HK-2 (cell line): Measurements from ENCODE around the gene ATRX.
"Not testable (repeated sequence)": the region's sequence is repeated elsewhere in the genome, so short reads cannot be mapped to it uniquely, and the experiment has no call there.

Experiments
- DNase-seq: peaks from one replicate; pipeline ENCODE4 v3.0.0-alpha.2; 2018; ENCODE audit not compliant: unreplicated experiment

Gene ATRX, protein sequence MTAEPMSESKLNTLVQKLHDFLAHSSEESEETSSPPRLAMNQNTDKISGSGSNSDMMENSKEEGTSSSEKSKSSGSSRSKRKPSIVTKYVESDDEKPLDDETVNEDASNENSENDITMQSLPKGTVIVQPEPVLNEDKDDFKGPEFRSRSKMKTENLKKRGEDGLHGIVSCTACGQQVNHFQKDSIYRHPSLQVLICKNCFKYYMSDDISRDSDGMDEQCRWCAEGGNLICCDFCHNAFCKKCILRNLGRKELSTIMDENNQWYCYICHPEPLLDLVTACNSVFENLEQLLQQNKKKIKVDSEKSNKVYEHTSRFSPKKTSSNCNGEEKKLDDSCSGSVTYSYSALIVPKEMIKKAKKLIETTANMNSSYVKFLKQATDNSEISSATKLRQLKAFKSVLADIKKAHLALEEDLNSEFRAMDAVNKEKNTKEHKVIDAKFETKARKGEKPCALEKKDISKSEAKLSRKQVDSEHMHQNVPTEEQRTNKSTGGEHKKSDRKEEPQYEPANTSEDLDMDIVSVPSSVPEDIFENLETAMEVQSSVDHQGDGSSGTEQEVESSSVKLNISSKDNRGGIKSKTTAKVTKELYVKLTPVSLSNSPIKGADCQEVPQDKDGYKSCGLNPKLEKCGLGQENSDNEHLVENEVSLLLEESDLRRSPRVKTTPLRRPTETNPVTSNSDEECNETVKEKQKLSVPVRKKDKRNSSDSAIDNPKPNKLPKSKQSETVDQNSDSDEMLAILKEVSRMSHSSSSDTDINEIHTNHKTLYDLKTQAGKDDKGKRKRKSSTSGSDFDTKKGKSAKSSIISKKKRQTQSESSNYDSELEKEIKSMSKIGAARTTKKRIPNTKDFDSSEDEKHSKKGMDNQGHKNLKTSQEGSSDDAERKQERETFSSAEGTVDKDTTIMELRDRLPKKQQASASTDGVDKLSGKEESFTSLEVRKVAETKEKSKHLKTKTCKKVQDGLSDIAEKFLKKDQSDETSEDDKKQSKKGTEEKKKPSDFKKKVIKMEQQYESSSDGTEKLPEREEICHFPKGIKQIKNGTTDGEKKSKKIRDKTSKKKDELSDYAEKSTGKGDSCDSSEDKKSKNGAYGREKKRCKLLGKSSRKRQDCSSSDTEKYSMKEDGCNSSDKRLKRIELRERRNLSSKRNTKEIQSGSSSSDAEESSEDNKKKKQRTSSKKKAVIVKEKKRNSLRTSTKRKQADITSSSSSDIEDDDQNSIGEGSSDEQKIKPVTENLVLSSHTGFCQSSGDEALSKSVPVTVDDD (N-terminal part only)

GRCh38 chrX:77785486-77786364 is at the start of gene ATRX:
Gene ATRX, minus strand, starts transcription at chrX:77786216. Its CDS starts 215 bp downstream, at chrX:77786001.
- peak; percentile 74 for DNase-seq

DNA sequence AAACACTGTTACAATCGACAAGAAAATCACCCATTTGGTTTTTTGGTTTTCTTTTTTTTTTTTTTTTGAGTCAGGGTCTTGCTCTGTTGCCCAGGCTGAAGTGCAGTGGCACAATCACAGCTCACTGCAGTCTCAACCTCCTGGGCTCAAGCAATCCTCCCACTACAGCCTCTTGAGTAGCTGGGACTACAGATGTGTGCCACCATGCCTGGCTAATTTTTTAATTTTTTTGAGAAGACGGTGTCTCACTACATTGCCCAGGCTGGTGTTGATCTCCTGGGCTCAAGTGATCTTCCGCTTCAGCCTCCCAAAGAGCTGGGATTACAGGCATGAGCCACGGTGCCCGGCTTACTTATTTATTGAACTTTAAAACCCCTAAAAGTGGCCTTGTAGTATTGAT is 45.5 kb upstream of the ATRX start:
- DNase-seq = not testable (repeated sequence)

DNA sequence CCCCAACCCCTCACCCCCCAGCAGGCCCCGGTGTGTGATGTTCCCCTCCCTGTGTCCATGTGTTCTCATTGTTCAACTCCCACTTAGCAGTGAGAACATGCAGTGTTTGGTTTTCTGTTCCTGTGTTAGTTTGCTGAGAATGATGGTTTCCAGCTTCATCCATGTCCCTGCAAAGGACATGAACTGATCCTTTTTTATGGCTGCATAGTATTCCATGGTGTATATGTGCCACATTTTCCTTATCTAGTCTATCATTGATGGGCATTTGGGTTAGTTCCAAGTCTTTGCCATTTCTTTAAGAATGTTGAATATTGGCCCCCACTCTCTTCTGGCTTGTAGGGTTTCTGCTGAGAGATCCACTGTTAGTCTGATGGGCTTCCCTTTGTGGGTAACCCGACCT is 36.0 kb upstream of the ATRX start:
- not testable (repeated sequence) for DNase-seq

DNA sequence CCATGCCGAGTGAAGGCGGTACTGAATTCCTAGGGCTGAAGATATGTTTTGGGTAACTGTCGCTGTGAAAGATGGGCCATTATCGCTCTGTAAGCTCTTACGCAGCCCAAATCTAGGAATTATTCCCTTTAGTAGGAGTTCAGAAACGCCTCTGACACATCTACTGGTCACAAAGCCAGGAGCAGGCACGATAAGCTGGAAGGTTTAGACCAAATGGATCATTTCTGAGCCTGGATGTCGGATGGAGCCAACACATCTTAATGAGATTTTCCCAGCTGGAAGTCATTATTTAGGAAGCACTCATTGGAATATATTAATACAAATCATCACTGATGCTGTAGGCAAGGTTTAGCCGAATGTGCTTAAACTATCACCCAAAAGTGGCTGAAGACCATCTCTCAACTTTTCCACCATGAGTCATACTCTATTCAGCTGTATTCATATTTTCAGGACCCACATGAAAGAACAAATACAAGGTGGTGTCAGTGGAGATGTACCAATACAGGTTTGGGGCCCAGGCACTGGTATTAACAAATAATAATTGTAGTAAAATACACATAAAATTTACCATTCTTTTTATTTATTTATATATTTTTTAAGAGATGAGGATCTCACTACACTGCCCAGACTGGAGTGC is 34.2 kb upstream of the ATRX start:
- DNase-seq = no peak

GRCh38 chrX:77814210-77814609 is 28.2 kb upstream of the ATRX start:
- no peak for DNase-seq

GRCh38 chrX:77802201-77802600 is 16.2 kb upstream of the ATRX start:
- no peak for DNase-seq

- no peak for DNase-seq
Observed at GRCh38 chrX:77795124-77795523, 9.1 kb upstream of the ATRX start.

GRCh38 chrX:77793946-77794345 is 7.9 kb upstream of the ATRX start:
- DNase-seq = no peak

DNA sequence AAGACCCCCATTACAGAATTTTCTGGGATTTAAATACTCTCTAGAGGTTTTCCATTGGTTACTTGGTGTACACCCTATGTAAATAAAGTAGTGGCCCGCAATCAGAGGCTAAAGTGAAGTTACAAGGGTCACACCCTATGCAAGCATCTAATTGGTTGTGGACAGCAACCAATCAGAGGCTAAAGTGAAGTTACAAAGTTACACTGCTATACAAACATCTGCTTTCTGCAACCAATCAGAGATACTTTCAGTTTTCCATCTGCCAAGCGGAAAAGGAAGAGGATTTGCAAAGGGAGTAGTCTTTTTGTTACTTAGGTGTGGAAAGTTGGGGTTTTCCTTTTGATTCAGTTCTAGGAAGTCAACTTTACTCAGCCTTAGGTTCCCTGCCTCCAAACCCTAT is 2.0 kb upstream of the ATRX start:
- no peak for DNase-seq

DNA sequence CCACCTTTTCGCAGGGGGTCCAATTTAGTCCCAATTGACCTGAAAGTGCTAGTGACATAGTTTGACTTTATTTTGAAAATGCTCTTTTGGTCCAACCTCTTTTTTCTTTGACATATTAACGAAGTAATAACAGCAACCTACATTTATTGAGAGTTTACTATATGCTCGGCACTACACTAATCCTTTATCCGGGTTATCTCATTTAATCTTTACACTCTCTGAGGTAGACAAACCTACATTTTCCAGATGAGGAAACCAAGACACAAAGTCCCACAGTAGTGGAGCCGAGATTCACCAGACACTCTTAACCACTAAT is 307 bp upstream of the ATRX start:
- DNase-seq = no peak

DNA sequence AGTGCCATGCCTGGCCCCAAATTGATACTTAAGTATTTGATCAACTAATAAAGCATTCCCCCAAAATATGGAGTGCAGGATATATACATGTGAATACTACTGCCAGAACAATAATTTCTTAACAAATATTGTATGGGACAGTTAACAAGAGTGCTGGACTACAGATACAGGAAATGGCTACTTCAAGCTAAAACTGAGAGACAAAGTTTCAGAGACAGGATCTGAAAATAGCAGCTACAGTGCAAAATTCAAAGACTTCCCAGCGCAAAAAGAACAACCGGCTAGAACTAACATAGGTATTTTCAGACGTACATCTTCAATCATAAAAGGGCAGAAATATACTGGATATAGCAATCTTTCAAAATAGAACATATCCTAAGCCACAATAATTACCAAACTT is 6.3 kb downstream of the ATRX start:
- no peak for DNase-seq

DNA sequence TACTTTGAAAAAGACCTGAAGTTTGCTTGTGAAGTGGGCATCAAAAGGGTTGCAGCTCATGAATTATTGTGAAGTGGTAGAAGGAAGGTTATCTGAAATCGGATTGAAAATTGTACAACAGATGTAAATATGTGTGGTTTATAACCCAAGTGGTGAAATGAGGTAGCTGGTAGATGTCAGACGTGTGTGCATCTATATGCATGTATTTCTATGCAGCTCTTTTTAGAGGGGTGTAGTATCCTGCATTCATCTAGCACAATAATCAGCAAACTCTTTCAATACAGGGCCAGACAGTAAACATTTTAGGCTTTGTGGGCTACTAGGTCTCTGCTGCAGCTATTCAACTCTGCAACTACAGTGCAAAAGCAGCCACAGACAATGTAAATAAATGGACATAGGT is 9.4 kb downstream of the ATRX start:
- no peak for DNase-seq

- DNase-seq = no peak
Observed at GRCh38 chrX:77771601-77772000, 14.4 kb downstream of the ATRX start.

DNA sequence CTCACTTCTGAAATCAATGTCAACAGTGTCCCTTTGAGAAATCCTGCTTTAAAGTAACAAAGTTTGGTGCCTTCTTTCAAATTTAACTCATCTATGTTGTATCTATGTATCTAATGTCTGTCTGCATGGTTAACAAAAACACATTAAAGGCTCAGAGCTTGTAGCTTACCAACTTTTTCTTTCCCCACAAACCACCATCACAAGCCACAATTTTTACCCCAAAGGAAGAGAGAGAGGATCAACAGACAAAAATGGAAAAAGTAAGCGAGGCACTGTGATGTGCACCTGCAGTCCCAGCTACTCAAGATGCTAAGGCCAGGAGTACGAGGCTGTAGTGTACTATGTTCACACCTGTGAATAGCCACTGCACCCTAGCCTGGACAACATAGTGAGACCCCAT is 17.2 kb downstream of the ATRX start:
- no peak for DNase-seq

DNA sequence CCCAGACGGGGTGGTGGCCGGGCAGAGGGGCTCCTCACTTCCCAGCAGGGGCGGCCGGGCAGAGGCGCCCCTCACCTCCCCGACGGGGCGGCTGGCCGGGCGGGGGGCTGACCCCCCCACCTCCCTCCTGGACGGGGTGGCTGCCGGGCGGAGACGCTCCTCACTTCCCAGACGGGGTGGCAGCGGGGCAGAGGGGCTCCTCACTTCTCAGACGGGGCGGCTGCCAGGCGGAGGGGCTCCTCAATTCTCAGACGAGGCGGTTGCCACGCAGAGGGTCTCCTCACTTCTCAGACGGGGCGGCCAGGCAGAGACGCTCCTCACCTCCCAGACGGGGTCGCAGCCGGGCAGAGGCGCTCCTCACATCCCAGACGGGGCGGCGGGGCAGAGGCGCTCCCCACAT is 19.8 kb downstream of the ATRX start:
- not testable (repeated sequence) for DNase-seq

DNA sequence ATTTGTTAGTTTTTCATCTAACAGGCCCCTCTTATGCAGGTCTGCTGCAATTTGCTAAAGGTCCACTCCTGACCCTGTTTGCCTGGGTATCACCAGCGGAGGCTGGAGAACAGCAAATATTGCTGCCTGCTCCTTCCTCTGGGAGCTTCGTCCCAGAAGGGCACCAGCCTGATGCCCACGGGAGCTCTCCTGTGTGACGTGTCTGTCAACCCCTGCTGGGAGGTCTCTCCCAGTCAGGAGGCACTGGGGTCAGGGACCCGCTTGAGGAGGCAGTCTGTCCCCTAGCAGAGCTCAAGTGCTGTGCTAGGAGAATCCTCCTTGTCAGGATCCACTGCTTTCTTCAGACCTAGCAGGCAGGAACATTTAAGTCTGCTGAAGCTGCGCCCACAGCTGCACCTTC is 30.5 kb downstream of the ATRX start:
- no peak for DNase-seq

DNA sequence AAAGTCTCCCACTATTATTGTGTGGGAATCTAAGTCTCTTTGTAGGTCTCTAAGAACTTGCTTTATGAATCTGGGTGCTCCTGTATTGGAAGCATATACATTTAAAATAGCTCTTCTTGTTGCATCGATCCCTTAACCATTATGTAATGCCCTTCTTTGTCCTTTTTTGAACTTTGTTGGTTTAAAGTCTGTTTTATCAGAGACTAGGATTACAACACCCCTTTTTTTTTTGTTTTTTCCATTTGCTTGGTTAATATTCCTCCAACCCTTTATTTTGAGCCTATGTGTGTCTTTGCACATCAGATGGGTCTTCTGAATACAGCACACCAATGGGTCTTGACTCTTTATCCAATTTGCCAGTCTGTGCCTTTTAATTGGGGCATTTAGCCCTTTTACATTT is 32.1 kb downstream of the ATRX start:
- not testable (repeated sequence) for DNase-seq

- DNase-seq = peak; percentile 10
Observed at GRCh38 chrX:77749695-77750094, 36.3 kb downstream of the ATRX start.

GRCh38 chrX:77743720-77744119 is 42.3 kb downstream of the ATRX start:
- no peak for DNase-seq

- no peak for DNase-seq
Observed at GRCh38 chrX:77742788-77743476, 43.1 kb downstream of the ATRX start.
